Measurements from ENCODE around the gene CBX3.
A peak's percentile ranks its signal among the peaks of the same experiment; 100 is the strongest.
"Not testable (repeated sequence)": the region's sequence is repeated elsewhere in the genome, so short reads cannot be mapped to it uniquely, and the experiment has no call there.

Gene CBX3

DNA sequence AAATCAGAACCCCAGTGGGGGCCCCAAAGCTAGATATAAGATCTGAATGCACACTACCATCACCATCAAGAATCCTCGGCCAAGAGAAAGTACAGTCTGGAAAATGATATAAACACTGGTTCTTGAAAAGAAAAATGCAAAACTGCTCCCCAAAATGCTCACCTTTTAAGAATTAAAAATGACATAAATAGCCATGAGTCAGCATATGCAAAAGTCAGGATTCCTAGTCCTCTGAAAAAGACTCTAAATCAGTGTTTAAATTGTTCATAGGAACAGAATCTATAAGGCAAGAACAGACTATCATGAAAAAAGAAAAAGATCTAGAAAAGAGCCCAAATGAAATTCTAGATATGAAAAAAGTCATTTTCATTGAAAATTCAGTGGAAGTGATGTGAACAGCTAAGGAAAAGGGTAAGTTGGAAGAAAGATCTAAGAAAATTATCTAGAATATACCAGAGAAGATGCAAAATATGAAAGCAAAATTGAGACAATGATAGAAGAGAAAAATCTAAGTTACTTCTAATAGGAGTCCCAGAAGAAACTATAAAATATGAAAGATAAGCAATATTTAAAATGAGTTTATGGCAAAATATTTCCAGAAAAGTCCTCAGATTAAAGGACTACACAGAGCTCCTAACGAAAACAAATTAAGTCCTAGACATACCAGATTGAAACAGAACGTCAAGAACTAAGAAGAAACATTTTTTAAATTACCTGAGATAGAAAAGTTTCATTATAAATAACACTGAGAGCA is 19.9 kb upstream of the CBX3 start:
- H3K27ac ChIP-seq (ENCODE audit: low read length), result 0 out of 2 replicates have a peak overlapping the region, but pooled peaks have one; percentile 14
- H3K4me2 ChIP-seq (ENCODE audit: low read length), result no peak overlapping the region
- no peak overlapping the region for H3K9ac ChIP-seq (ENCODE audit: low read length)
- TF ChIP-seq EZH2phosphoT487 (IDR thresholded peaks at IDR 0.05; ENCODE audit: low read depth), result no peak
- TF ChIP-seq, protein P1, sequence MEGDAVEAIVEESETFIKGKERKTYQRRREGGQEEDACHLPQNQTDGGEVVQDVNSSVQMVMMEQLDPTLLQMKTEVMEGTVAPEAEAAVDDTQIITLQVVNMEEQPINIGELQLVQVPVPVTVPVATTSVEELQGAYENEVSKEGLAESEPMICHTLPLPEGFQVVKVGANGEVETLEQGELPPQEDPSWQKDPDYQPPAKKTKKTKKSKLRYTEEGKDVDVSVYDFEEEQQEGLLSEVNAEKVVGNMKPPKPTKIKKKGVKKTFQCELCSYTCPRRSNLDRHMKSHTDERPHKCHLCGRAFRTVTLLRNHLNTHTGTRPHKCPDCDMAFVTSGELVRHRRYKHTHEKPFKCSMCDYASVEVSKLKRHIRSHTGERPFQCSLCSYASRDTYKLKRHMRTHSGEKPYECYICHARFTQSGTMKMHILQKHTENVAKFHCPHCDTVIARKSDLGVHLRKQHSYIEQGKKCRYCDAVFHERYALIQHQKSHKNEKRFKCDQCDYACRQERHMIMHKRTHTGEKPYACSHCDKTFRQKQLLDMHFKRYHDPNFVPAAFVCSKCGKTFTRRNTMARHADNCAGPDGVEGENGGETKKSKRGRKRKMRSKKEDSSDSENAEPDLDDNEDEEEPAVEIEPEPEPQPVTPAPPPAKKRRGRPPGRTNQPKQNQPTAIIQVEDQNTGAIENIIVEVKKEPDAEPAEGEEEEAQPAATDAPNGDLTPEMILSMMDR (IDR thresholded peaks at IDR 0.05; ENCODE audit: low read depth, low read length), result no peak
- H2AFZ ChIP-seq (ENCODE audit: low read depth, low read length), result no peak overlapping the region
- no peak overlapping the region for H3K4me3 ChIP-seq (ENCODE audit: low read length)
- H4K20me1 ChIP-seq (ENCODE audit: insufficient read depth, low read length), result peaks cover 10% of the 10 kb centered on the region
- H3K79me2 ChIP-seq (ENCODE audit: low read length), result no peaks in the 10 kb centered on the region; the same call in 1 of the 2 replicates
- peaks cover 11% of the 10 kb centered on the region for H3K36me3 ChIP-seq (replicated peaks; ENCODE audit: low read depth, low read length)
- H3K27me3 ChIP-seq (ENCODE audit: low read depth, low read length), result no peaks in the 10 kb centered on the region
- H3K9me3 ChIP-seq (ENCODE audit: insufficient read depth, low read length), result no peaks in the 10 kb centered on the region
- H3K4me1 ChIP-seq (ENCODE audit: low read length), result no peaks in the 10 kb centered on the region

DNA sequence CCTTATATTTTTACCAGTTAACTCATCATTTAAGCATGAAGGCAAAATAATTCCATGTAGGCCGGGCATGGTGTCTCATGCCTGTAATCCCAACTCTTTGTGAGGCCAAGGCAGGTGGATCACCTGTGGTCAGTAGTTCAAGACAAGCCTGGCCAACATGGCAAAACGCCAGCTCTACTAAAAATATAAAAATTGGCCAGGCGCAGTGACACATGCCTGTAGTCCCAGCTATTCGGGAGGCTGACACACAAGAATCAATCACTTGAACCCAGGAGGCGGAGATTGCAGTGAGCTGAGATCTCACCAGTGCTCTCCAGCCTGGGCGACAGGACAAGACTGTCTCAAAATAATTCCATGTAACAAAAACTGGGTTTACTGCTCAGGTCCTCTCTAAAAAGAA is 19.3 kb upstream of the CBX3 start:
- peaks cover 10% of the 10 kb centered on the region for H4K20me1 ChIP-seq (ENCODE audit: insufficient read depth, low read length)

DNA sequence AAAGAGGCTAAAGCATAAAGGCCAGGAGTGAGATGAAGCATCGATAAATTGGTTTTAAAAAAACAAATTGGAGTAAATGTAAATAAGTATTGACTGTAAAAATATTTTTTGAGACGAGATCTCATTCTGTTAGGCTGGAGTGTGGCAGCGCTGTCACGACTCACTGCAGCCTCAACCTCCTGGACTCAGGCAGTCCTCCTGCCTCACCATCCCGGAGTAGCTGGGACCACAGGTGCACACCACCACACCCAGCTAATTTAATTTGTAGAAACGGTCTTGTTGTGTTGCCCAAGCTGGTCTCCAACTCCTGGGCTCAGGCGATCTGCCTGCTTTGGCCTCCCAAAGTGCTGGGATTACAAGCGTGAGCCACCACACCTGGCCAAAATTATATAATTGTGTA is 18.8 kb upstream of the CBX3 start:
- H3K9ac ChIP-seq (ENCODE audit: low read length), result no peak overlapping the region
- H3K4me1 ChIP-seq (ENCODE audit: low read length), result no peaks in the 10 kb centered on the region
- peaks cover 15% of the 10 kb centered on the region for H3K36me3 ChIP-seq (replicated peaks; ENCODE audit: low read depth, low read length)
- H3K27ac ChIP-seq (ENCODE audit: low read length), result no peak overlapping the region; the same call in 1 of the 2 replicates
- H2AFZ ChIP-seq (ENCODE audit: low read depth, low read length), result no peak overlapping the region
- H3K79me2 ChIP-seq (ENCODE audit: low read length), result peaks cover 5% of the 10 kb centered on the region; the same call in 1 of the 2 replicates
- no peak overlapping the region for H3K4me3 ChIP-seq (ENCODE audit: low read length)
- no peaks in the 10 kb centered on the region for H3K27me3 ChIP-seq (ENCODE audit: low read depth, low read length)
- no peak overlapping the region for H3K4me2 ChIP-seq (ENCODE audit: low read length)
- peaks cover 14% of the 10 kb centered on the region for H4K20me1 ChIP-seq (ENCODE audit: insufficient read depth, low read length)
- TF ChIP-seq, protein P1 (IDR thresholded peaks at IDR 0.05; ENCODE audit: low read depth, low read length), result no peak
- no peak for TF ChIP-seq EZH2phosphoT487 (IDR thresholded peaks at IDR 0.05; ENCODE audit: low read depth)
- H3K9me3 ChIP-seq (ENCODE audit: insufficient read depth, low read length), result no peaks in the 10 kb centered on the region

More for the DNA sequence above, 19.3 kb upstream of the CBX3 start:
- H3K27ac ChIP-seq (ENCODE audit: low read length), result no peak overlapping the region; the same call in 1 of the 2 replicates
- TF ChIP-seq EZH2phosphoT487 (IDR thresholded peaks at IDR 0.05; ENCODE audit: low read depth), result no peak
- TF ChIP-seq, protein P1 (IDR thresholded peaks at IDR 0.05; ENCODE audit: low read depth, low read length), result no peak
- no peak overlapping the region for H2AFZ ChIP-seq (ENCODE audit: low read depth, low read length)
- H3K79me2 ChIP-seq (ENCODE audit: low read length), result peaks cover under 1% of the 10 kb centered on the region; the same call in 1 of the 2 replicates
- H3K27me3 ChIP-seq (ENCODE audit: low read depth, low read length), result no peaks in the 10 kb centered on the region
- H3K4me3 ChIP-seq (ENCODE audit: low read length), result no peak overlapping the region
- H3K36me3 ChIP-seq (replicated peaks; ENCODE audit: low read depth, low read length), result peaks cover 11% of the 10 kb centered on the region
- H3K9me3 ChIP-seq (ENCODE audit: insufficient read depth, low read length), result no peaks in the 10 kb centered on the region
- H3K4me1 ChIP-seq (ENCODE audit: low read length), result no peaks in the 10 kb centered on the region
- H3K9ac ChIP-seq (ENCODE audit: low read length), result no peak overlapping the region
- no peak overlapping the region for H3K4me2 ChIP-seq (ENCODE audit: low read length)

DNA sequence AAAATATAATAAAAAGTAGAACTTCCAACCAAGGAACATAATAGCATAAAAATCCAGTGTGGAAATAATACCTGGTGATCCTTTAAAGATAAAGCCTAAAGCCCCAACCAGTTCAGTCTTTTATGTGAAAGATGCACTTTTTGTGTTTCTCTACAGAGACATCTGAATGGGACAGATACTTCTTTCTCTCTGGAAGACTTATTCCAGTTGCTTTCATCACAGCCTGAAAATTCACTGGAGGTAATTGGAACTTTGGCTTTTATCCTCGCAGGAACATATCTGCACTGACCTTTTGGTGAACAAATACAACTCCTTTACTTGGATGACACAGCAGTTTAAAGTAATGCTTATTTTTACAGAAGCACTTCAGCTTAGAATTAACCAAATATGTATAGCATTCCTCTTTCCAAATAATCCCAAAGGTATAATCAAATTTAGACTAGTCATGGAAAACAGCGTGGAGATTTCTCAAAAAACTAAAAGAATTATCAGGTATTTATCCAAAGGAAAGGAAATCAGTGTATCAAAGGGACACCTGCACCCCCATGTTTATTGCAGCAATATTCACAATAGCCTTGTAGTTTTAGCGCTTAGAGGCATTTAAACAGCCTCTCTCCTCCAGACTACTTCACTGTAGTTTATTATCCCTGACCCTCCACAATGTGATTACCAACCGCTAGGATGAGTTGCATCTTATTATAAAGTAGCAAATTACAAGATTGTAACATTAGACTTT is 17.8 kb upstream of the CBX3 start:
- H3K27ac ChIP-seq (ENCODE audit: low read length), result peak overlapping the region; percentile 43
- no peaks in the 10 kb centered on the region for H3K9me3 ChIP-seq (ENCODE audit: insufficient read depth, low read length)
- H3K4me2 ChIP-seq (ENCODE audit: low read length), result no peak overlapping the region
- H2AFZ ChIP-seq (ENCODE audit: low read depth, low read length), result no peak overlapping the region
- peaks cover 23% of the 10 kb centered on the region for H4K20me1 ChIP-seq (ENCODE audit: insufficient read depth, low read length)
- H3K27me3 ChIP-seq (ENCODE audit: low read depth, low read length), result no peaks in the 10 kb centered on the region
- 0 out of 2 replicates have a peak, but pooled peaks cover 3% of the 10 kb centered on the region for H3K4me1 ChIP-seq (ENCODE audit: low read length)
- H3K9ac ChIP-seq (ENCODE audit: low read length), result no peak overlapping the region
- TF ChIP-seq, protein P1 (IDR thresholded peaks at IDR 0.05; ENCODE audit: low read depth, low read length), result no peak
- TF ChIP-seq EZH2phosphoT487 (IDR thresholded peaks at IDR 0.05; ENCODE audit: low read depth), result no peak
- H3K4me3 ChIP-seq (ENCODE audit: low read length), result no peak overlapping the region
- H3K36me3 ChIP-seq (replicated peaks; ENCODE audit: low read depth, low read length), result peaks cover 26% of the 10 kb centered on the region
- peaks cover 15% of the 10 kb centered on the region for H3K79me2 ChIP-seq (ENCODE audit: low read length)

DNA sequence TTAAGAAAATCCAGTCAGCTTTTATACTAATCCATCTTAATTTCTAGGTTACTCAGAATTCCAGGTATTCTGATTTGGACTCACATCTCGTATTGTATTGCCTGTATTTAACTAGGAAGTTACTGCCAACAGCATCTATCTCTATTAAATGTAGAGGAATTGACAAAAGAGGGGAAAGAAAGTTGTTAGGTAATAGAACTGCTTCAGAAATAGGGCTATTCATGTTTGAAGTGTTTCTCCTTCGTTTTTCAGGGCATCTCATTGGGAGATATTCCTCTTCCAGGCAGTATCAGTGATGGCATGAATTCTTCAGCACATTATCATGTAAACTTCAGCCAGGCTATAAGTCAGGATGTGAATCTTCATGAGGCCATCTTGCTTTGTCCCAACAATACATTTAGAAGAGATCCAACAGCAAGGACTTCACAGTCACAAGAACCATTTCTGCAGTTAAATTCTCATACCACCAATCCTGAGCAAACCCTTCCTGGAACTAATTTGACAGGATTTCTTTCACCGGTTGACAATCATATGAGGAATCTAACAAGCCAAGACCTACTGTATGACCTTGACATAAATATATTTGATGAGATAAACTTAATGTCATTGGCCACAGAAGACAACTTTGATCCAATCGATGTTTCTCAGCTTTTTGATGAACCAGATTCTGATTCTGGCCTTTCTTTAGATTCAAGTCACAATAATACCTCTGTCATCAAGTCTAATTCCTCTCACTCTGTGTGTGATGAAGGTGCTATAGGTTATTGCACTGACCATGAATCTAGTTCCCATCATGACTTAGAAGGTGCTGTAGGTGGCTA is 17.1 kb upstream of the CBX3 start:
- not testable (repeated sequence) for H3K9ac ChIP-seq (ENCODE audit: low read length); H3K27me3 ChIP-seq (ENCODE audit: low read depth, low read length); H3K4me2 ChIP-seq (ENCODE audit: low read length); H2AFZ ChIP-seq (ENCODE audit: low read depth, low read length); H3K4me1 ChIP-seq (ENCODE audit: low read length); H3K9me3 ChIP-seq (ENCODE audit: insufficient read depth, low read length); H3K4me3 ChIP-seq (ENCODE audit: low read length)
- Histone ChIP-seq H3K36me3 (replicated peaks; ENCODE audit: low read depth, low read length) (peaks cover 33% of the 10 kb centered on the region), H3K79me2 (ENCODE audit: low read length) (peaks cover 20% of the 10 kb centered on the region), H4K20me1 (ENCODE audit: insufficient read depth, low read length) (peaks cover 31% of the 10 kb centered on the region), H3K27ac (ENCODE audit: low read length) (peak overlapping the region; percentile 43)
